T-helper 17 cell (primary cell): ENCODE results near the gene MSI2. TPM values are rescaled to one million over a fixed set of nuclear protein-coding genes. Genes with fewer than 3 reads are reported as not detected.
A peak's percentile ranks its signal among the peaks of the same experiment; 100 is the strongest.
"Not testable (repeated sequence)": the region's sequence is repeated elsewhere in the genome, so short reads cannot be mapped to it uniquely, and the experiment has no call there.

ENCODE experiments used
- ATAC-seq: fragments of 150-1000 bp; cut with Tn5 transposase; 2 replicates; pipeline ENCODE4 v1.10.0; 2021; ENCODE audit warnings: mild to moderate bottlenecking, moderate library complexity
- DNase-seq, 3 donors: peaks; one replicate each; pipeline versions ENCODE4 v3.0.0 to v3.0.0-alpha.2; 2020 to 2021
- H3K9me3 ChIP-seq: one replicate; pipeline ENCODE4 v1.7.0; 2013; ENCODE audit warnings: low read length, mild to moderate bottlenecking; ENCODE audit not compliant: control insufficient read depth, poor library complexity, severe bottlenecking
- H3K27ac Mint-ChIP-seq: one replicate; pipeline ENCODE4 v1.8.0; 2022; ENCODE audit warnings: mild to moderate bottlenecking, moderate library complexity, mixed read lengths
- H3K27me3 Mint-ChIP-seq: one replicate; pipeline ENCODE4 v1.8.0; 2022; ENCODE audit warnings: mixed read lengths
- H3K36me3 Mint-ChIP-seq: one replicate; pipeline ENCODE4 v1.8.0; 2022; ENCODE audit warnings: low read depth, mixed read lengths
- H3K4me1 Mint-ChIP-seq: one replicate; pipeline ENCODE4 v1.8.0; 2022; ENCODE audit warnings: mild to moderate bottlenecking, mixed read lengths
- H3K4me3 Mint-ChIP-seq: one replicate; pipeline ENCODE4 v1.8.0; 2022; ENCODE audit warnings: mild to moderate bottlenecking, moderate library complexity, mixed read lengths
- total RNA-seq, 4 donors: library from RNA in 2 of 4; stranded (reverse) in 2 of 4; gene quantifications; one replicate each; pipeline ENCODE4 v1.2.3 and lab custom pipeline; 2022 to 2026

Gene MSI2
- total RNA-seq, 2 donors from 2014 or later: 148 to 151 TPM

DNA sequence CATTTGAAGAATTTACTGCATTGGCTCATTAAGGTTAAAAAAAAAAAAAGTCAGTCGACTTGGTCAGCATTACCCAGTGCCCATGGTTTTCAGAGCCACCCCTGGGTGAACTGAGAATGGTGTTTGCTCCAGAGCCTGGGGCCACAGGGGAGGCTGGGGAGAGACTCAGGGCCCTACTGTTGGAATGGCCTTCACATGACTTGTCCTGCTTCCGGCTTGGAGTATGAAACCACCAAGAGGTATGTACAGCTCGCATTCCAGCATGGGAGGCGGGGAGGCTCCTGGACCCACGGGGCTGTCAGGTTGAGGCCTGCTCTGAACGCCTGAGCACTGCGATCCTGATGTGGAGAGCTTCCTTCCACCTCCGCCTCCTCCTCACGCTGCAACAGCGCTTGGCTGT, 36.8 kb downstream of the MSI2 start:
- peaks cover 5% of the 10 kb centered on the region for H3K36me3 Mint-ChIP-seq
- H3K9me3 ChIP-seq: no peaks in the 10 kb centered on the region
- DNase-seq (no peak), ATAC-seq (no peak)
- H3K27ac Mint-ChIP-seq: no peak overlapping the region
- H3K4me1 Mint-ChIP-seq: peaks cover 41% of the 10 kb centered on the region
- H3K4me3 Mint-ChIP-seq: no peak overlapping the region
- H3K27me3 Mint-ChIP-seq: no peaks in the 10 kb centered on the region

DNA sequence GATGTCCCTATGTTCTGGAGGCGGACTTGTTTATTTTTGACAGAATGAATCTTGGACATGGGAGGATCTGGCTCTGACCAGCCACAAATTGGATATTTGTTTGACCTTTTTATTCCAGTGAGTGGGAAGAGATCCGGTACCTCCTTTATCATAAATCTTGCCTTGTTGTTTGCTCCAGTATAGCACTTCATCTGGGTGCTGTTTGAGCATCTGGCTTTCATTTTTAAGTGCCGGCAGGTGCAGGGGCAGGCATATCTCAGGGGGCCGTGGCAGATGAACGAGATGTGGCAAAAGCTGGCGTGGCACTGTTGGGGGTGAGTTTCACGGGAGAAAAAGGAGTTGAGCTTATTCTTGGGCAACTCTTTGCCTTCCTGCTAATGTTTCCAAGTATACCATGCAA, 37.8 kb downstream of the MSI2 start:
- H3K27ac Mint-ChIP-seq: peak overlapping the region; percentile 41
- ATAC-seq: no peak
- H3K4me3 Mint-ChIP-seq: no peak overlapping the region
- no peaks in the 10 kb centered on the region for H3K9me3 ChIP-seq
- peaks cover 35% of the 10 kb centered on the region for H3K4me1 Mint-ChIP-seq
- H3K27me3 Mint-ChIP-seq: no peaks in the 10 kb centered on the region
- DNase-seq: no peak
- H3K36me3 Mint-ChIP-seq: peaks cover 5% of the 10 kb centered on the region

DNA sequence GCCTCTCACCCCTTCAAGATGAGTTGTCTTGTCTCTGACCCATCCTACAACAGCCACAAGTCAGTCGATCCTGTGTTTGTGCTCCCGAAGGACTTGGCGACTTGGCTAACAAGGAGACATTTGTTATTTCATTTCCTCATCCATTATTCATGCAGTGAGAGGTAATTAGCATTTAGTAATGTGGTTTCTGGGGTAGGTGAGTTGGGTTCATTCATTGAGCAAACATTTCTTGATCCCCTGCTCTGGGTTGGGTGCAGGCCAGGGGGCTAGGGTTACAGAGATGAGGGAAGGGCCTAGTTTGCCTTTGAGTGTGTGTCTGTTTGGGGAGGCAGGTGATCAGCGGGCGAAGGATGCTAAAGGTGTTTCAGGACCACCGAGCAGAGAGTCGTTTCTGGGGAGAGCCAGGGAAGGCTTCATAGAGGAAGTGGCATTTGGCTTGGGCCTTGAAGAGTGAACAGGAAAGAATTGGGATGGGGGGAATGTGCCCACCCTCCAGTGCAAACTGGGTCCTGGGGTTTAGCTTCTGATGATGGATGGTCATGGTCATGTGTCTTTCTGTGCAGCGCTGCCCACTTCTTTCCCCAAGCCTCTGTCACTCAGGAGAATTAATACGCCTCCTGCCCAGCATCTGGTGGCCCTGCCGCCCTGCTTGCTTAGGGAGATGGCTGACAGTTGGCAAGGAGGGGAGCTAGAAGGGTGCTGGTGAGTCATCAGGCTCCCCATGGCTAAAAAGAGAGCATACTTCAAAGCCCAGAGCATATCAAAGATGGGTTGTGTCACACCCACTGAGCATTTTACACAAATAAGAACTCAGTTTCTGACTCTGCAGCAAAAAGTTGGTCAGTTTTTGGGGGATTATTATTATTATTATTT, 38.5 kb downstream of the MSI2 start:
- Mint-ChIP-seq H3K27me3 (no peaks in the 10 kb centered on the region), H3K4me3 (no peak overlapping the region), H3K27ac (peak overlapping the region; percentile 41), H3K36me3 (peaks cover 5% of the 10 kb centered on the region), H3K4me1 (peaks cover 30% of the 10 kb centered on the region)
- DNase-seq (no peak), ATAC-seq (peak; percentile 72)
- no peaks in the 10 kb centered on the region for H3K9me3 ChIP-seq

DNA sequence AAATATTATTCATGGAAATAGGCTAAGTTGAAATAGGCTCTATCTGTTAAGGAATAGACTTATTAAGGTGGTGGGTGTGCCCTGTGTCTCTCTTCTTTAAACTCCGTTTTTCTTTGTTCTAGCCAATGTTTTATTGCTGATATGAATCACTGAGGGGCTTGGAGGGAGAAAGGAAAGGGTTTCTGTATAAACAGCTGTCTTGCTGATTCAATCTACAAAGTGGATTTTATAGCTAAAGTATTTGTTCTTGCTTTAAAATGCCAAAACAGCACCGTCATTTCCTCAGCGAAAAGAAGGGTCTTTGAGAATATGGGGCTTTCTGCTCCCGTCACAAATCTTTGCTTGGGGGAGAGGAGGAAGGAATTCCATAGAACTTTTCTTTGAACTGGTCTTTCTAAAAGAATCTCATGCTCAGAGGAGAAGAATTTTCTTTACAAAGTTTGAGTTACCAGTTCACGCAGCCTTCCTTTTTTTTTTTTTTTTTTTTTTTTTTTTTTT, 39.3 kb downstream of the MSI2 start:
- Mint-ChIP-seq H3K36me3 (peaks cover 5% of the 10 kb centered on the region), H3K27me3 (no peaks in the 10 kb centered on the region), H3K4me1 (peaks cover 33% of the 10 kb centered on the region), H3K4me3 (no peak overlapping the region), H3K27ac (peak overlapping the region; percentile 41)
- no peaks in the 10 kb centered on the region for H3K9me3 ChIP-seq
- no peak for ATAC-seq
- DNase-seq: no peak

DNA sequence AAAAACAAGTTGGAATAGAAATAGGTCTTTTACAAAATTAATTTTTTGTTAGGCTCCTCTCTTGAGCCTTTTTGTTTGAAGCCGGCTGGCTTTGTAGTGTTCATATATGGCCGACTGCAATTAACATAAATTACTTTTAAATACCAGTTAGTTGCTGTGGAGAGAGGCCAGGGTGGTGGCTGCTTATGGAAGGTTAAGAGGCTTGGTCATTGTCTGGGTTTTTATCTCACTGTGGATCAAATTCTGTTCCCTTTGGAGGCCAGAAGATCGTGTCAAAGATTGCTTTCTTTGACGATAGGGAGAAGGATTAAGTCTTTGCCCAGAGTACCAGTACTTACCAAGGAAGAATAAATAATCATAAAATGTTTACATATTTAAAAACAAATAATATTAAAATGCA, 39.9 kb downstream of the MSI2 start:
- DNase-seq (no peak), ATAC-seq (no peak)
- H3K9me3 ChIP-seq: no peaks in the 10 kb centered on the region
- H3K4me1 Mint-ChIP-seq: peaks cover 36% of the 10 kb centered on the region
- no peak overlapping the region for H3K4me3 Mint-ChIP-seq
- H3K36me3 Mint-ChIP-seq: peaks cover 3% of the 10 kb centered on the region
- no peak overlapping the region for H3K27ac Mint-ChIP-seq
- H3K27me3 Mint-ChIP-seq: no peaks in the 10 kb centered on the region

DNA sequence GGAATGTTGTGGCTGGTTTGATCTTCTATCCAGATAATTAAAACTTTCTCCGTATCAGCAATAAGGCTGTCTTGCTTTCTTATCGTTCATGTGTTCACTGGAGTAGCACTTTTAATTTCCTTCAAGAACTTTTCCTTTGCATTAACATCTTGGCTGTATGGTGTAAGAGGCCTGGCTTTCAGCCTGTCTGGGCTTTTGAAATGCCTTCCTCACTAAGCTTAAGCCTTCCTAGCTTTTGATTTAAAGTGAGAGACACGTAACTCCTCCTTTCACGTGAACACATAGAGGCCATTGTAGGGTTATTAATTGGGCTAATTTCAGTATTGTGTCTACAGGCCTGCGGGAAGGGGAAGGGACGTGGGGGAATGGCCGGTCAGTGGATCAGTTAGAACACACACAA, 42.9 kb downstream of the MSI2 start:
- Mint-ChIP-seq H3K36me3 (peaks cover 3% of the 10 kb centered on the region), H3K4me3 (no peak overlapping the region), H3K27ac (no peak overlapping the region), H3K27me3 (no peaks in the 10 kb centered on the region), H3K4me1 (peaks cover 39% of the 10 kb centered on the region)
- H3K9me3 ChIP-seq: no peaks in the 10 kb centered on the region
- ATAC-seq (no peak), DNase-seq (no peak)

DNA sequence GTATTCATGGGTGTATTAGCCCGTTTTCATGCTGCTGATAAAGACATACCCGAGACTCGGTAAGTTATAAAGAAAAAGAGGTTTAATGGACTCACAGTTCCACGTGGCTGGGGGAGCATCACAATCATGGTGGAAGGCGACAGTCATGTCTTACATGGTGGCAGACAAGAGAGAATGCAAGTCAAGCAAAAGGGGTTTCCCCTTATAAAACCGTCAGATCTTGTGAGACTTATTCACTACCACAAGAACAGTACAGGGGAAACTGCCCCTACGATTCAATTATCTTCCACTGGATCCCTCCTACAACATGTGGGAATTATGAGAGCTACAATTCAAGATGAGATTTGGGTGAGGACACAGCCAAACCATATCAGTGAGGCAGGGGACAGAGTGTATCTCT, 44.3 kb downstream of the MSI2 start:
- not testable (repeated sequence) for ATAC-seq, H3K27me3 Mint-ChIP-seq, DNase-seq, H3K36me3 Mint-ChIP-seq, H3K4me3 Mint-ChIP-seq, H3K9me3 ChIP-seq
- Mint-ChIP-seq H3K4me1 (peaks cover 30% of the 10 kb centered on the region), H3K27ac (peak overlapping the region; percentile 16)

DNA sequence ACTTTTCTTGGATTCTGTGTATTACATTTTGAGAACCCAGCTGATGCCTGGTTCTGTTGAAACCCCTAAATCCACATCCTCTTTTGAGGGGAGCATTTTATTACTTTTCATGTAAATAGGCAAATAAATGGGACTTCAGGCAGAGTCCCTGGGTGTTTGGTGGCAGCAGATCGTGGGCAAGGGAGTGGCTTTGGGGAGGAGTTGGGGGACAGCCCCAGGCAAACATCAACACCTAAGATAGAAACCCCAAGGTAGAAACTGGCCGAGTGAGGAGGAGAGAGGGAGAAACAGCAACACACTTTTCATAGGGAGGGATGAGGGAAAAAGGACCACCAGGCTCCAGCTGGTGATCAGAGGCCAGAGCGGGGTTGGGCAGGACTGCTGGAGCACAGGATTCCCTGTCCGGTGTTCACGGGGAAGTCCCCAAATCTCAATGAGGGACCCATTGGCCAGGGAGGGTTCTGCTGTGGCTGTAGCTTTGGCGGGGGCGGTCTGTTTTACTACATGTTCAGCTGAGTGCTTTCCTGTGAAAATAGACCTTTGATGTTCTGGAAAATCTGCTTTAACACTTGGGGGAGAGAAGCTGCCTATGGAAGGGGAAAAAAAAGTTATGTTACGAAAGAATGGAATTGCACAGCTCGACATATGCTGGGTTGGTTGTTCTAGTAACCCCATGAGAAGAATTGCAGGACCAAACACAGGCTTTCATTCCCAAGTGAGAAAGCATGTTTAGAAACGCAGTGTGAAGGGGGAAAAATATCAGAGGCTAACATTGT, 46.6 kb downstream of the MSI2 start:
- H3K27ac Mint-ChIP-seq: no peak overlapping the region
- H3K4me1 Mint-ChIP-seq: peaks cover 33% of the 10 kb centered on the region
- H3K9me3 ChIP-seq: no peaks in the 10 kb centered on the region
- H3K36me3 Mint-ChIP-seq: peaks cover 3% of the 10 kb centered on the region
- DNase-seq (no peak), ATAC-seq (no peak)
- no peak overlapping the region for H3K4me3 Mint-ChIP-seq
- no peaks in the 10 kb centered on the region for H3K27me3 Mint-ChIP-seq

DNA sequence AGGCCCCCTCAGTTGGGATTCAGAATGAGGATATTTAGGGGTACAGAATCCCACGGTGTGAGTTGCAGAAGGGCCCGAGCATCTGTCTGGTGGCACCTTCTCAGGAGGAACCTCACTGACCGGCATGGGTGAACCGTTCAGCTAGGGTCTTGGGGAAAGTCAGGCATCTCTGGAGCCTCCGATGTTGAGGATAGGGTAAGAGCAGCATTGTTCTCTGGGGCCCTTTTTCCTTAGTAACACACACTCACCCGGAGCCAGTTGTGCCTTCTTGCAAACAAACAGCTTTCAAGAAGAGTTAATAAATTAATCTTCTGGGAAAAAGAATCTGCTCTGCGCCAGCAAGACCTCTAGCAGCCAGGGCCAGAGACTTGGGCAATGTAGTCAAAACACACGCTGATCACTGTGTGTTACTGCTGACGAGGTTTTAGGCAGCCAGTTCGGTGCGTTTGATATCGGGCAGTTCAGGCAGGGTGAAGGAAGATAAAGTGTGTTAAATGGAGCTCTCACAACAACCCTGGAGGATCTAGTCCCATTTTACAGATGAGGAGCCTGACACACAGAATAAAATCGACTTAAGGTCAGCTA, 48.9 kb downstream of the MSI2 start:
- H3K9me3 ChIP-seq: no peaks in the 10 kb centered on the region
- DNase-seq (no peak), ATAC-seq (no peak)
- H3K36me3 Mint-ChIP-seq: peaks cover 3% of the 10 kb centered on the region
- H3K4me3 Mint-ChIP-seq: no peak overlapping the region
- H3K27me3 Mint-ChIP-seq: no peaks in the 10 kb centered on the region
- H3K4me1 Mint-ChIP-seq: peaks cover 41% of the 10 kb centered on the region
- no peak overlapping the region for H3K27ac Mint-ChIP-seq

DNA sequence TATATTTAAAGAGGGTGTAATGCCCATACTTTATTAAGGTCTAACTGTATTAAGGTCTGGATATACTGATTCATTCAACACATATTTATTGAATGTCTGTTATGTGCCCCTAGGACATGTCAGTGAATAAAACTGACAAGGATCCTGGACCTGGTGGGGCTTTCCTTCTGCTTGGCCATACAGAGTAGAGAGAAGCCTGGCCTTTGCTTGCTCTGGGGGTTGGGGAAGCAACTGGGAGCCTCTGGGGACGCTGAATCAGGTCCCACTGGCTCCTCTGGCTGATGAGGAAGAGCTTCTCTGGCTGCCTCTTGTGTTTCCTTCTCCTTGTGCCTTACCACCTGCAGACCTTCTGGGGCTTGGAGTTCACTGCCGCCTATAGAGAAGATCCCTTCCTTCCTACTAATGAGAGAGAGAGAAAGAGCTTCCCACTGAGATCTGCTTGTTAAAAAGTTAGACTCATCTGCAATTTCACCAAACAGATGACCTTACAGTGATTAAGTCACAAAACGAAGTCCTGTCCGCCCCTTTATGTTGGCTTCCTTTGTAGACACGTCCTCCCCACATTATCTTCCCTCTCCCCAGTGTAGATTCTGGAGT, 49.7 kb downstream of the MSI2 start:
- Mint-ChIP-seq H3K36me3 (peaks cover 3% of the 10 kb centered on the region), H3K4me3 (no peak overlapping the region), H3K27me3 (no peaks in the 10 kb centered on the region), H3K4me1 (peaks cover 38% of the 10 kb centered on the region), H3K27ac (no peak overlapping the region)
- H3K9me3 ChIP-seq: no peaks in the 10 kb centered on the region
- DNase-seq (no peak), ATAC-seq (no peak)

DNA sequence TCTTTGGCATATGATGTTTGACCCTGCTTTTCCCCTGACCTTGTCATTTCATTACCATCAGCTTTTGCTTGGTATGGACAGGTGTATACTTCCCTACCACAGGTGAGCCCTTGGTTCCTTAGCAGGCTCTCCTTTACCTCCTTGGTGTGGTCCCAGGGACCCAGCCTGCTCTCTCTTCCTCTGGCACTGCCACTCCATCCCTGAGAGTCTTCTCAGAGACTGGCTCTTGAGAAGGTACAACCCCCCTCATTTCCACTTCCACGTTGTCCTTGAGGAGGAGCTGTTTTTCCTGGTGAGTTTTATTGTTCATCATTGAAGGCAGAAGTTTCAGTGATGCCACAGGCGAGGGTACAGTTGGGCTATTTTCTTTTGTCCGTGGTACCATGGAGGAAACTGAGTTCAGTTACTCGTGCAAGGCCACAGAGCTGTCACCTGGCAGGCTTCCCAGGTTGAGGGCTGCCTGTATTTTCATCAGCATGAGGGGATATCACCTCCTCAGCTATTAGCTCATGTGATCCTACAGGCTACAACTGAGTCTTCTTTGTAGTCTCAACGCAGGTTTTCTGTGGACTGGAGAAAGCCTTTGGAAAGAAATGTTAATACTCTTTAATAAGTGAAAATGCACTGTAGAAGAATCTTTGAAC, 52.3 kb downstream of the MSI2 start:
- H3K4me3 Mint-ChIP-seq: no peak overlapping the region
- no peaks in the 10 kb centered on the region for H3K9me3 ChIP-seq
- no peak overlapping the region for H3K27ac Mint-ChIP-seq
- no peaks in the 10 kb centered on the region for H3K27me3 Mint-ChIP-seq
- peaks cover 3% of the 10 kb centered on the region for H3K36me3 Mint-ChIP-seq
- no peak for ATAC-seq
- peaks cover 27% of the 10 kb centered on the region for H3K4me1 Mint-ChIP-seq
- DNase-seq: no peak

DNA sequence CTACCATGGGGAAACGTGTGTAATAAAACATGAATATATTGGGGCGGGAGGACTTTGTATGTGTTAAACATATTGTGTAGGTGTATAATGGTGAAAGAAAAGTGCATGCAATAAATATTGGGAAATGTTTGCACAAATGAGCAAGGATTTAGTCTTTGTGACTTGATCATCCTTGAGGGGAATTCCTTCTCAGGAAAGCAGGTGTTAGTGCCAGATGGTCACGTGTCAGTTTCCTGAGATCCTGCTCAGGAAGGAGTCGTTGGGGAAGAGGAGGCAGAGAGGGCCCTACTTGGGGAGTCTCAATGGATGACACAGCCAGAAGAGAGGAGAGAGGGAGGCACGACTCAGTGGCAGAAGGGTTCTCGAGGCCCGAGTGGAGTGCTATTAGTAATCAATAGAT, 53.2 kb downstream of the MSI2 start:
- no peak overlapping the region for H3K27ac Mint-ChIP-seq
- no peaks in the 10 kb centered on the region for H3K27me3 Mint-ChIP-seq
- ATAC-seq (no peak), DNase-seq (no peak)
- peaks cover 27% of the 10 kb centered on the region for H3K4me1 Mint-ChIP-seq
- no peaks in the 10 kb centered on the region for H3K9me3 ChIP-seq
- no peak overlapping the region for H3K4me3 Mint-ChIP-seq
- H3K36me3 Mint-ChIP-seq: peaks cover 3% of the 10 kb centered on the region
